GM19452 (cell line): Measurements from ENCODE around the gene ZNF74.
"Not testable (repeated sequence)": the region's sequence is repeated elsewhere in the genome, so short reads cannot be mapped to it uniquely, and the experiment has no call there.

ENCODE experiments used
- ATAC-seq: cut with Tn5 transposase; IDR thresholded peaks from one replicate; pipeline ENCODE4 v1.9.1; 2021; ENCODE audit not compliant: unreplicated experiment

Gene ZNF74

GRCh38 chr22:20399866-20400605 lies 6.1 kb downstream of the ZNF74 start:
- ATAC-seq: no peak

GRCh38 chr22:20400606-20401375 lies 6.8 kb downstream of the ZNF74 start:
- ATAC-seq: no peak

DNA sequence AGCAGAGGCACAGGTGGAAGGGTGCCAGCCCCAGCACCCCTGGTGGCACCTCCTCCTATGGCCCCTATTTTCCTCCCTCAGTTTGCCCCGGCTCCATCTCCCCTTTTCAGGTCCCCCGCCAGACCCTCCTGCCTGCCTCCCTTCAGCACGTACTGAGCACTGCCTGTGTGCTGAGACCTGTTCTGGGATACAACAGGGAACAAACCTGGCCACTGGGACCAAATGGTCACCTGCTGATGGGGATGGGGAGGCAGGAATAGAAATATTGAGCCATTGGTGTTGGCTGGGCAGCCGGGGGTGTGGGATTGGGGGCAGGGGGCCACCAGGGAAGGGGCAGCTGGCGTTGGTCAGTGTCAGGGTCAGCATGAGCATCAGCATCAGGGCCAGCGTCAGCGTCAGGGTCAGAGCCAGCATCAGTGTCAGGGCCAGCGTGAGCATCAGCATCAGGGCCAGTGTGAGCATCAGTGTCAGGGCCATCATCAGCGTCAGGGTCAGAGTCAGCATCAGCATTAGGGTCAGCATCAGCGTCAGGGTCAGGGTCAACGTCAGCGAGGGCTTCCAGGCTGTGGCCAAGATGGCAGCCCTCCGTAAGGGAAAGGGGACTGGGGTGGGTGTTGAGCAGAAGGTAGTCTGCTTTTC lies 7.5 kb downstream of the ZNF74 start:
- ATAC-seq: no peak

- ATAC-seq: no peak
These were observed 9.2 kb downstream of the ZNF74 start for GRCh38 chr22:20402960-20403778.

DNA sequence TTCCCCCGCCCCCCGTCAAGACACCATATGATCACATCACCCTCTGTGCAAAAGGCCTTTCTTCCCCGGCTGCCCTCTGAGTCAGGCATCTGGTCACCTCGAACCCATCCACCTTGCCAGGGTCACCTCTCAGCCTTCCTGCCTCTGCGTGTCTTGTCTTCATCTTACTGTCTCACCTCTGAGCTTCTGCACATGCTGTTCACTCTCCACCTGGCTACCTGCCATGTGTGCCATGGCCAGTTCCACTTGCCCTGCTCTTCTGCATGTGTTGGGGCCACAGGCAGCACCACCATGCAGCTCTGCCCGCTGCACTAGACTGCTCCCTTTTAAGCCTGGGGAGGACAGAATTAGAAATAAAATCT lies 9.8 kb downstream of the ZNF74 start:
- no peak for ATAC-seq

DNA sequence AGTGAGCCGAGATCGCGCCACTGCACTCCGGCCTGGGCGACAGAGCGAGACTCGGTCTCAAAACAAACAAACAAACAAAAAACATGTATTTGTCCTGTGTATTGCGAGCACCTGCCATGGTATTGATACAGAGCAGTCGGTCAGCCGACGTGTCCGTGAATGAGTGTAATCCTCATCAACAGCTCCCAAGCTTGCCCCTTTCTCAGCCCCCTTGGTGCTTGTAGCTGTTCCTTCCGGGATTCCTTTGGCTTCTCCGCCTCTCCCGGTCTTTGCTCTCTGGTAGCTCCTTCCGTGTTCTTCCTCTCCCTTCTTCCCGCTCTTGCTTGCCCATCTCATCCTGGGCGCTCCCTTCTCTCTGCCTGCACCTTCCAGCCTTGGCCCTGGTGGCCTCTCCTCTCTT lies 10.9 kb downstream of the ZNF74 start:
- ATAC-seq: no peak

DNA sequence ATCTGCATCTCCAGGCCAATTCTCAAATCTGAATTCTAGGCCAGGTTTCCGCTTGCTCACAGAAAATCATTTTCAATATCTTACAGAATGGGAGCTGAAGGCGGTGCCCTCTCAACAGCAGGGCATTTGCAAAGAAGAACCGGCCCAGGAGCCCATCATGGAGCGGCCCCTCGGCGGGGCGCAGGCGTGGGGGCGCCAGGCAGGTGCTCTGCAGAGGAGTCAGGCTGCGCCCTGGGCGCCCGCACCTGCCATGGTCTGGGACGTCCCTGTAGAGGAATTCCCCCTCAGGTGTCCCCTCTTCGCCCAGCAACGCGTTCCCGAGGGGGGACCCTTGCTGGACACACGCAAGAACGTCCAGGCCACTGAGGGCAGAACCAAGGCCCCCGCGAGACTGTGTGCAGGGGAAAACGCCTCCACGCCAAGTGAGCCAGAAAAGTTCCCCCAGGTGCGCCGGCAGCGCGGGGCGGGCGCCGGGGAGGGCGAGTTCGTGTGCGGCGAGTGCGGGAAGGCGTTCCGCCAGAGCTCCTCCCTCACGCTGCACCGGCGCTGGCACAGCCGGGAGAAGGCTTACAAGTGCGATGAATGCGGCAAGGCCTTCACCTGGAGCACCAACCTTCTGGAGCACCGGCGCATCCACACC lies 11.5 kb downstream of the ZNF74 start:
- ATAC-seq: no peak

- no peak for ATAC-seq
These were observed 12.2 kb downstream of the ZNF74 start for GRCh38 chr22:20405931-20406685.

DNA sequence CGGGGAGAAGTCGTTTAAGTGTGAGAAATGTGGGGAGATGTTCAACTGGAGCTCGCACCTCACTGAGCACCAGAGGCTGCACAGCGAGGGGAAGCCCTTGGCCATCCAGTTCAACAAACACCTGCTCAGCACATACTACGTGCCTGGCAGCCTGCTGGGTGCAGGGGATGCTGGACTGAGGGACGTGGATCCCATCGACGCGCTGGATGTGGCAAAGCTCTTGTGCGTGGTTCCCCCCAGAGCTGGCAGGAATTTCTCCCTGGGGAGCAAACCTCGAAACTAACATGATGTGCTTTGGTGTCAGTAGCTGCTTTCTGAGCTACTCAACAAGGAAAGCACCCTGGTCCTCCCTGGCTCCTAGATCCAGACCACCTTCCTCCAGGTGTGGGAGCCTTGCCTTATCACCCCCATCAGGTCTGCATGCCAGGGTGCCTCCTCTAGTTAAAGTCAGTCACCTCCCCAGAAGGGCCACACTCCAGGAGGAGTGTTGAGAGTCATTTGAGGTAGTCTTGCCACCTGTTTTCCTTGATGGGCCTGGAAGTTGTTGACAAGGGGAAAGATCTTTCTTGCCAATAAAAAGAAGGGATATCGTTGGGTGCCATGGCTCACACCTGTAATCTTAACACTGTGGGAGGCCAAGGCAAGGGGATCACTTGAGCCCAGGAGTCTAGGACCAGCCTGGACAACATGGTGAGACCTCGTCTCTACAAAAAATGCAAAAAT lies 12.9 kb downstream of the ZNF74 start:
- no peak for ATAC-seq

DNA sequence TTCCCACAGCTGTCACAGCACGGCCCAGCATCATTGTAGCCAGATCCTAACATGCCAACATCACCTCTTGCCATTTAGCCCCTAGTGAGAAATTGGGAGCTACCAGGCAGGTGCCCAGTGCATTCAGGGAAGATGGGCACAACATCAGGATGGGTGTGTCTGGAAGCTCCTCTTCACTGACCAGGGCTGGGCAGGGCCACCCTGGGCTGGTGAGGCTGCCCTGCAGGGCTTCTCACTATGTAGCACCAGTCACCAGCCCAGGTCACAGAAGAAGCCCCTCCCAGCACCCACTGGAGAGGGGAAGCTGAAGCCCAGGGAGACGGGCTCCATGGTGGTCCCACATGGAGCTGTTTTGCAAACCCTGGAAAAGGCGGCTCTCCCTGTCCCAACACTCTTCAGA lies 13.9 kb downstream of the ZNF74 start:
- no peak for ATAC-seq

DNA sequence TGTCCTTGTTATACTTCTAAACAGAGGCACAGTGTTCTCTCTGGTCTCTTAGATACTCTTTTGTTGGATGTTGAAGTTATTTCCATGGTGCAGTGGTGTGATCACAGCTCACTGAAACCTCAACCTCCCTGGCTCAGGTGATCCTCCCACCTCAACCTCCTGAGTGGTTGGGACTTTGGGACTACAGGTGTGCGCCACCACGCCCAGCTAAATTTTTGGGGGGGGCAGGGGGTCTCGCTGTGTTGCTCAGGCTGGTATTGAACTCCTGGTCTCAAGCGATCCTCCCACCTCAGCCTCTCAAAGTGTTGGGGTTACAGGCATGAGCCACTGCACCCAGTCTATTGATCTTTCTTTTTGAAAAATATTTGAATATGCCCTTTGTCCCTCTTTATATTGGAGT lies 14.9 kb downstream of the ZNF74 start:
- ATAC-seq: no peak

GRCh38 chr22:20409385-20409784 lies 15.4 kb downstream of the ZNF74 start:
- not testable (repeated sequence) for ATAC-seq

GRCh38 chr22:20412474-20413216 lies 18.7 kb downstream of the ZNF74 start:
- ATAC-seq: no peak

- ATAC-seq: no peak
These were observed 19.5 kb downstream of the ZNF74 start for GRCh38 chr22:20413217-20414058.

DNA sequence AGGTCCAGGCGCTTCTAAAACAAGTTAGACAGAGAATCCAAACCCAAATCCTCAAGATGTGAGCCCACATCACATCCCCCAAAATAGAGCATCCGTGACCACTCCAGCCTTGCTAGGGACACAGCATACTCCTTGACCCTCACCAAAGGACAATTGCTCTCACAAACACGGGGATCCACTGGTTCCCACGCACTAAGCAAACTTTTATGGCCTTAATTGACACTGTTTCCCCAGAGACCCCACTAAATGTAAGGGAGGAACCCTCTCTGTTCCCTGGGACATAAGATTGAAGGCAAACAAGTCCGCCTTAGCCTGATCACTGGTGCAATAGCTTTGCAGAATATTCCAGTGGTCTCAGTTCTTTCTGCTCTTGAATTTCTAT lies 20.1 kb downstream of the ZNF74 start:
- ATAC-seq: no peak

GRCh38 chr22:20414450-20414849 lies 20.5 kb downstream of the ZNF74 start:
- no peak for ATAC-seq

DNA sequence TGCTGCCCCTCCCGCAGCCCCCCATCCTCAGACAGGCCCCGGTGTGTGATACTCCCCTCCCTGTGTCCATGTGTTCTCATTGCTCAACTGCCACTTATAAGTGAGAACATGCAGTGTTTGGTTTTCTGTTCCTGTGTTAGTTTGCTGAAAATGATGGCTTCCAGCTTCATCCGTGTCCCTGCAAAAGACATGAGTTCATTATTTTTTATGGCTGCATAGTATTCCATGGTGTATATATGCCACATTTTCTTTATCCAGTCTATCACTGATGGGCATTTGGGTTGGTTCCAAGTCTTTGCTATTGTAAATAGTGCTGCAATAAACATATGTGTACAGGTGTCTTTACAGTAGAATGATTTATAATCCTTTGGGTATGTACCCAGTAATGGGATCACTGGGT lies 21.3 kb downstream of the ZNF74 start:
- not testable (repeated sequence) for ATAC-seq

- ATAC-seq: not testable (repeated sequence)
These were observed 21.7 kb downstream of the ZNF74 start for GRCh38 chr22:20415699-20416098.
